Cardiac muscle cell (in vitro differentiated cells and primary cell): ENCODE measurements around the gene GNAT1. TPM values are rescaled to one million over a fixed set of nuclear protein-coding genes. Genes with fewer than 3 reads are reported as not detected.
A peak's percentile ranks its signal among the peaks of the same experiment; 100 is the strongest.
"Not testable (repeated sequence)": the region's sequence is repeated elsewhere in the genome, so short reads cannot be mapped to it uniquely, and the experiment has no call there.

Experiments
- DNase-seq, 2 donors: peaks; one replicate each; pipeline versions ENCODE4 v3.0.0 to v3.0.0-alpha.2; 2010 to 2017; ENCODE audit warnings: low read depth in 1 of 2, low spot score in 1 of 2
- H3K27ac ChIP-seq: fragments of 200-600 bp; sonication (generic); 2 replicates; pipeline ENCODE4 v1.5.1; 2016
- H3K27me3 ChIP-seq: fragments of 200-600 bp; sonication (generic); 2 replicates; pipeline ENCODE4 v1.6.0; 2016; ENCODE audit warnings: control low read depth
- H3K36me3 ChIP-seq: fragments of 200-600 bp; sonication (generic); 2 replicates; pipeline ENCODE4 v1.5.1; 2016; ENCODE audit warnings: control low read depth
- H3K4me1 ChIP-seq: fragments of 200-600 bp; sonication (generic); 2 replicates; pipeline ENCODE4 v1.8.1; 2017; ENCODE audit warnings: low read depth, mild to moderate bottlenecking, mixed run types
- H3K4me3 ChIP-seq: fragments of 200-600 bp; sonication (generic); 2 replicates; pipeline ENCODE4 v1.5.1; 2016; ENCODE audit warnings: mild to moderate bottlenecking
- H3K9me3 ChIP-seq: fragments of 200-600 bp; sonication (generic); 2 replicates; pipeline ENCODE4 v1.5.1; 2017; ENCODE audit warnings: low read depth, mild to moderate bottlenecking, control low read depth
- polyA plus RNA-seq: library from polyadenylated mRNA; unstranded; fragments of >200 nt; fragmentation: Nextera tagmentation; extraction: Ambion mirVana; gene quantifications from 2 replicates; pipeline ENCODE4 v1.2.1, GENCODE V29; 2016
- total RNA-seq: library from RNA; depleted of rRNA; stranded (reverse); fragments of >200 nt; gene quantifications from 2 replicates; pipeline ENCODE4 v1.2.3, GENCODE V29; 2016
- TF ChIP-seq, protein P1 (sequence below): IDR thresholded peaks from 2 replicates; pipeline ENCODE4 v1.5.1; 2012; ENCODE audit warnings: low read depth, mild to moderate bottlenecking, low read length

The GNAT1 gene
- total and polyA plus RNA-seq, 2 experiments from 2014 or later: not detected

DNA sequence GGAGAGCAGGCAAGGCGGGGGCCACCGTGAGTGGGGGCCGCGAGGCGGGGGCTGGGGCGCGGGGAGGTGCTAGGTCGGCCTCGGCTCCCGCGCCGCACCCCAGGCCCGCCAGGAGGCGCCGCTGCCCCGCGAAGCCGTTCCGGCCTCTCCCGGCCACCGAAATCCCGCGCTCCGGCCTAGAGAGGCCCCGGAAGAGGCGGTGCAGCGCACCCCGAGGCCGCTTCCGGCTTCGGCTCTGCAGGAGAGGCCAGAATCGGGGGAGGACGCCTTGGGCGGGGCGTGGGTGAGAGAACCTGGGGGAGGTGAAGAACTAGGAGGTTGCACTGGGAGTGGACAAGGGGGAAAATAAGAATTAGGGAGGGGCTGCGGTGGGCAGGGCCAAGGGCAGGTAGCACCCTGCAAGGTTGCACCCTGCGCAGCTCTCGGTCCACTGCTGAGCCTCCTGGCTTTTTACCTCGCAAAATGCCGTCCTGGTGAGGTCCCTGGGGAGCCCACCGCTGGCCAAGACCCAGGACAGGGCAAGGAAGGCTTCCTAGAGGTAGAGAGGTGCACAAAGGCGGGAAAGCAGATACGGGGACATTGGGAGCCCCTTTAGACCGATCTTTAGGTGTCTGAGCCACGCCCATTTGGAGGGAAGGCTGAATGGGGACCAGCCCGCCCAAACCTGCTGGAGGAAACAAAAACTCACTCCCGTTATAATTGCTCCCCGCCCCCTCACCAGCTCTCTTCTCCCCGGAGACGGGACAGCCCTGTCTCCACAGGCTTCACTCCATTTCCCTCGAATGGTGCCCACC lies 36.2 kb downstream of the GNAT1 start:
- TF ChIP-seq, protein P1, sequence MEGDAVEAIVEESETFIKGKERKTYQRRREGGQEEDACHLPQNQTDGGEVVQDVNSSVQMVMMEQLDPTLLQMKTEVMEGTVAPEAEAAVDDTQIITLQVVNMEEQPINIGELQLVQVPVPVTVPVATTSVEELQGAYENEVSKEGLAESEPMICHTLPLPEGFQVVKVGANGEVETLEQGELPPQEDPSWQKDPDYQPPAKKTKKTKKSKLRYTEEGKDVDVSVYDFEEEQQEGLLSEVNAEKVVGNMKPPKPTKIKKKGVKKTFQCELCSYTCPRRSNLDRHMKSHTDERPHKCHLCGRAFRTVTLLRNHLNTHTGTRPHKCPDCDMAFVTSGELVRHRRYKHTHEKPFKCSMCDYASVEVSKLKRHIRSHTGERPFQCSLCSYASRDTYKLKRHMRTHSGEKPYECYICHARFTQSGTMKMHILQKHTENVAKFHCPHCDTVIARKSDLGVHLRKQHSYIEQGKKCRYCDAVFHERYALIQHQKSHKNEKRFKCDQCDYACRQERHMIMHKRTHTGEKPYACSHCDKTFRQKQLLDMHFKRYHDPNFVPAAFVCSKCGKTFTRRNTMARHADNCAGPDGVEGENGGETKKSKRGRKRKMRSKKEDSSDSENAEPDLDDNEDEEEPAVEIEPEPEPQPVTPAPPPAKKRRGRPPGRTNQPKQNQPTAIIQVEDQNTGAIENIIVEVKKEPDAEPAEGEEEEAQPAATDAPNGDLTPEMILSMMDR: peak; percentile 63
- no peaks in the 10 kb centered on the region for H3K36me3 ChIP-seq
- DNase-seq: peak; percentile 92 to 95
- peak overlapping the region; percentile 74 for H3K27ac ChIP-seq
- H3K4me3 ChIP-seq: peak overlapping the region; percentile 49
- H3K4me1 ChIP-seq: peaks cover 10% of the 10 kb centered on the region
- H3K9me3 ChIP-seq: no peaks in the 10 kb centered on the region
- no peaks in the 10 kb centered on the region for H3K27me3 ChIP-seq

GRCh38 chr3:50228184-50228763 lies 36.9 kb downstream of the GNAT1 start:
- DNase-seq, H3K36me3 ChIP-seq, H3K27me3 ChIP-seq, H3K9me3 ChIP-seq: not testable (repeated sequence)
- Histone ChIP-seq H3K4me1 (peaks cover 17% of the 10 kb centered on the region), H3K27ac (peak overlapping the region; percentile 74), H3K4me3 (peak overlapping the region; percentile 49)

GRCh38 chr3:50229490-50229889 lies 38.1 kb downstream of the GNAT1 start:
- H3K4me3 ChIP-seq: no peak overlapping the region
- TF ChIP-seq, protein P1: no peak
- no peak overlapping the region for H3K27ac ChIP-seq
- DNase-seq: no peak
- no peaks in the 10 kb centered on the region for H3K36me3 ChIP-seq
- H3K9me3 ChIP-seq: no peaks in the 10 kb centered on the region
- no peaks in the 10 kb centered on the region for H3K27me3 ChIP-seq
- peaks cover 21% of the 10 kb centered on the region for H3K4me1 ChIP-seq

DNA sequence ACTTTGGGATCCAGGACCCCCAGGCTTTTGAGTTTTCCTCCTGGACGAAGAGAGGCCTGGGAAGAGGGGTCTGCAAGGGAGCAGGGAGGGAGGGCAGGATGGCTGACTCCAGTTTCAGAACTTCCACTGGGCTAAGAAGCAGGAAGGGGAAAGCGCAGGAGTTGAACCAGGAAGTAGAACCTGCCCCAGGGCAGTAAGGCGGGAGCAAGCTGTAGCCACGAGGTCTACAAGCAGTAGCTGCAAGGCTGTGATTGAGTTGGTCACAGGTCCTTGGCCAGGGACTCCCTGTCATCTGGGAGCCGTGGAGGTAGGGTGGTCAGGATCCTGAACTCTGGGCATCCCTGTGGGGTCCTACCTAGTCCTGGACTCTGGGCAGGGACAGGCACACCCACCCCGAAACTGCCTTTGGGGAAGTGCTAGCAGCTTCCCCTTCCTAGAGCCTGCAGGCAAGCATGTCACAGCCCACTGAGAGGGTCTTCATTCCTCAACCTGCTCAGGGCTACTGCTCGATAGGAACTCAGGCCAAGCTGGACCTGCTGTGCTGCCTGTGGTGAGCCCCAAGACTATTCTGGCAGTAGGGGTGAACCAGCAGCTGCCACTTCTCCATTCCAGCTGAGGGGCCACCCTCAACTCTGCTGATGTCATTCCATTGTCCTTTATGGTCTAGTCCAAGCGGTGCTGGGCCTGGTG lies 38.8 kb downstream of the GNAT1 start:
- peaks cover 24% of the 10 kb centered on the region for H3K4me1 ChIP-seq
- H3K27ac ChIP-seq: no peak overlapping the region
- H3K27me3 ChIP-seq: no peaks in the 10 kb centered on the region
- DNase-seq: no peak
- TF ChIP-seq, protein P1: no peak
- no peaks in the 10 kb centered on the region for H3K9me3 ChIP-seq
- no peaks in the 10 kb centered on the region for H3K36me3 ChIP-seq
- no peak overlapping the region for H3K4me3 ChIP-seq

- peaks cover 27% of the 10 kb centered on the region for H3K4me1 ChIP-seq
- no peaks in the 10 kb centered on the region for H3K27me3 ChIP-seq
- DNase-seq: no peak
- no peaks in the 10 kb centered on the region for H3K36me3 ChIP-seq
- no peaks in the 10 kb centered on the region for H3K9me3 ChIP-seq
- TF ChIP-seq, protein P1: no peak
- no peak overlapping the region for H3K4me3 ChIP-seq
- H3K27ac ChIP-seq: no peak overlapping the region
Observed at GRCh38 chr3:50230794-50231125, 39.4 kb downstream of the GNAT1 start.

- Histone ChIP-seq H3K27me3 (no peaks in the 10 kb centered on the region), H3K36me3 (no peaks in the 10 kb centered on the region), H3K4me1 (peaks cover 27% of the 10 kb centered on the region), H3K27ac (no peak overlapping the region), H3K4me3 (no peak overlapping the region), H3K9me3 (no peaks in the 10 kb centered on the region)
- TF ChIP-seq, protein P1: no peak
- DNase-seq: no peak
Observed at GRCh38 chr3:50231581-50231980, 40.2 kb downstream of the GNAT1 start.
